Measurements from ENCODE around the gene MPPED2. TPM values are rescaled to one million over a fixed set of nuclear protein-coding genes. Genes with fewer than 3 reads are reported as not detected.

The MPPED2 gene
- total and polyA plus RNA-seq, 2 donors (not counting 3 experiments of a cell fraction or from before 2014, with no cell fraction given): not detected

GRCh38 chr11:30560206-30561106, 25.7 kb downstream of the MPPED2 start:
- H3K4me2 ChIP-seq (ENCODE audit: insufficient read depth, low read length): no peak overlapping the region
- CTCF ChIA-PET: no interaction called here
- no peaks in the 10 kb centered on the region for H3K79me2 ChIP-seq (ENCODE audit: control insufficient read depth, insufficient read depth, low read length)
- H2AFZ ChIP-seq (ENCODE audit: low read depth, low read length): no peak overlapping the region
- DNase-seq (ENCODE audit: low read depth, low spot score) (no peak), FAIRE-seq (no peak)
- H3K27ac ChIP-seq (ENCODE audit: insufficient read depth, low read depth, low read length): no peak overlapping the region
- TF ChIP-seq, protein P1, sequence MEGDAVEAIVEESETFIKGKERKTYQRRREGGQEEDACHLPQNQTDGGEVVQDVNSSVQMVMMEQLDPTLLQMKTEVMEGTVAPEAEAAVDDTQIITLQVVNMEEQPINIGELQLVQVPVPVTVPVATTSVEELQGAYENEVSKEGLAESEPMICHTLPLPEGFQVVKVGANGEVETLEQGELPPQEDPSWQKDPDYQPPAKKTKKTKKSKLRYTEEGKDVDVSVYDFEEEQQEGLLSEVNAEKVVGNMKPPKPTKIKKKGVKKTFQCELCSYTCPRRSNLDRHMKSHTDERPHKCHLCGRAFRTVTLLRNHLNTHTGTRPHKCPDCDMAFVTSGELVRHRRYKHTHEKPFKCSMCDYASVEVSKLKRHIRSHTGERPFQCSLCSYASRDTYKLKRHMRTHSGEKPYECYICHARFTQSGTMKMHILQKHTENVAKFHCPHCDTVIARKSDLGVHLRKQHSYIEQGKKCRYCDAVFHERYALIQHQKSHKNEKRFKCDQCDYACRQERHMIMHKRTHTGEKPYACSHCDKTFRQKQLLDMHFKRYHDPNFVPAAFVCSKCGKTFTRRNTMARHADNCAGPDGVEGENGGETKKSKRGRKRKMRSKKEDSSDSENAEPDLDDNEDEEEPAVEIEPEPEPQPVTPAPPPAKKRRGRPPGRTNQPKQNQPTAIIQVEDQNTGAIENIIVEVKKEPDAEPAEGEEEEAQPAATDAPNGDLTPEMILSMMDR (IDR thresholded peaks at IDR 0.05; ENCODE audit: extremely low read depth in 1 of 2, insufficient read depth in 1 of 2, low read depth in 1 of 2, low read length in 2 of 2): no peak
- TF ChIP-seq FOS (IDR thresholded peaks at IDR 0.05; ENCODE audit: borderline replicate concordance, insufficient read depth, low read length) (no peak), EZH2 (IDR thresholded peaks at IDR 0.05; ENCODE audit: borderline replicate concordance, low read depth, low read length, severe bottlenecking) (no peak), JUN (IDR thresholded peaks at IDR 0.05; ENCODE audit: borderline replicate concordance, insufficient read depth, insufficient read length, low read depth) (no peak), POLR2A (IDR thresholded peaks at IDR 0.05; ENCODE audit: low read depth, low read length) (no peak), POLR2AphosphoS5 (IDR thresholded peaks at IDR 0.05; ENCODE audit: insufficient read depth, low read depth, low read length) (no peak), MYC (IDR thresholded peaks at IDR 0.05; ENCODE audit: low read depth, low read length) (no peak), GATA2 (IDR thresholded peaks at IDR 0.05; ENCODE audit: insufficient read depth, insufficient read length, low read depth, low read length) (no peak)
- TF ChIP-seq, protein P2, sequence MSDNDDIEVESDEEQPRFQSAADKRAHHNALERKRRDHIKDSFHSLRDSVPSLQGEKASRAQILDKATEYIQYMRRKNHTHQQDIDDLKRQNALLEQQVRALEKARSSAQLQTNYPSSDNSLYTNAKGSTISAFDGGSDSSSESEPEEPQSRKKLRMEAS (IDR thresholded peaks at IDR 0.05; ENCODE audit: insufficient read depth, insufficient read length): no peak
- no peaks in the 10 kb centered on the region for H3K27me3 ChIP-seq (ENCODE audit: control insufficient read depth in 2 of 2, insufficient read depth in 2 of 2, low read length in 2 of 2)
- intact Hi-C loops (cut with micrococcal nuclease): no loop called here
- H3K9ac ChIP-seq (replicated peaks; ENCODE audit: extremely low read depth, insufficient read depth, low read length): no peak overlapping the region
- no TSS peak for BruUV-seq (replicated peaks)
- POLR2A ChIA-PET: no interaction called here
- no peaks in the 10 kb centered on the region for H3K4me1 ChIP-seq (ENCODE audit: control insufficient read depth, extremely low read depth, insufficient read depth, low read length)
- H3K36me3 ChIP-seq (ENCODE audit: control insufficient read depth in 2 of 2, extremely low read depth in 1 of 2, insufficient read depth in 2 of 2, low read length in 2 of 2): no peaks in the 10 kb centered on the region
- dilution Hi-C loops (cut with MboI; ENCODE audit: extremely low pct_ligation_motif_present, low sequenced_read_pairs): no loop called here
- no peak overlapping the region for H3K4me3 ChIP-seq (replicated peaks in 1 of 3; ENCODE audit: insufficient read depth in 1 of 3, low read depth in 1 of 3, low read length in 3 of 3)
- H3K9me1 ChIP-seq (replicated peaks; ENCODE audit: control insufficient read depth, extremely low read depth, insufficient read depth, low read length): no peaks in the 10 kb centered on the region
- H3K9me3 ChIP-seq (replicated peaks; ENCODE audit: control insufficient read depth, insufficient read depth, low read length): no peaks in the 10 kb centered on the region
- no peaks in the 10 kb centered on the region for H4K20me1 ChIP-seq (replicated peaks; ENCODE audit: control insufficient read depth, extremely low read depth, insufficient read depth, low read length)
